GM23338 (cell line): ENCODE results near the gene AKT1S1. TPM values are rescaled to one million over a fixed set of nuclear protein-coding genes. Genes with fewer than 3 reads are reported as not detected.

ENCODE experiments used
- ATAC-seq: fragments of 200-7000 bp; cut with Tn5 transposase; 3 replicates; pipeline ENCODE4 v1.9.1; 2020
- DNase-seq: peaks from one replicate; pipeline ENCODE4 v3.0.0-alpha.2; 2015; ENCODE audit warnings: low spot score
- H2AFZ ChIP-seq: fragments of 200-600 bp; sonication (generic); 2 replicates; pipeline ENCODE4 v1.8.0; 2016; ENCODE audit warnings: antibody characterized with exemption, mild to moderate bottlenecking, moderate library complexity
- H3F3A ChIP-seq: fragments of 200-600 bp; sonication (generic); replicated peaks from 2 replicates; pipeline ENCODE4 v1.8.0; 2017; ENCODE audit warnings: antibody characterized with exemption, mixed run types, low read depth
- H3K27ac ChIP-seq: fragments of 200-600 bp; sonication (generic); 2 replicates; pipeline ENCODE4 v1.6.1; 2016; ENCODE audit warnings: low read depth
- H3K27me3 ChIP-seq: fragments of 200-600 bp; sonication (generic); 2 replicates; pipeline ENCODE4 v1.8.0; 2016; ENCODE audit warnings: mild to moderate bottlenecking, mixed run types, moderate library complexity; ENCODE audit not compliant: insufficient read depth
- H3K36me3 ChIP-seq: fragments of 200-600 bp; sonication (generic); 2 replicates; pipeline ENCODE4 v1.8.0; 2016; ENCODE audit warnings: mild to moderate bottlenecking; ENCODE audit not compliant: insufficient read depth
- H3K4me1 ChIP-seq: fragments of 200-600 bp; sonication (generic); 2 replicates; pipeline ENCODE4 v1.8.0; 2016; ENCODE audit warnings: mild to moderate bottlenecking, moderate library complexity; ENCODE audit not compliant: insufficient read depth
- H3K4me2 ChIP-seq: fragments of 200-600 bp; sonication (generic); 2 replicates; pipeline ENCODE4 v1.7.1; 2017; ENCODE audit warnings: mixed run types
- H3K4me3 ChIP-seq: fragments of 200-600 bp; sonication (generic); 2 replicates; pipeline ENCODE4 v1.6.1; 2016; ENCODE audit warnings: mixed run types
- H3K79me2 ChIP-seq: fragments of 200-600 bp; sonication (generic); replicated peaks from 2 replicates; pipeline ENCODE4 v1.8.0; 2017; ENCODE audit warnings: mild to moderate bottlenecking; ENCODE audit not compliant: insufficient read depth
- H3K9me2 ChIP-seq: fragments of 200-600 bp; sonication (generic); 2 replicates; pipeline ENCODE4 v1.8.0; 2017; ENCODE audit not compliant: insufficient read depth
- H4K20me1 ChIP-seq: fragments of 200-600 bp; sonication (generic); replicated peaks from 2 replicates; pipeline ENCODE4 v1.8.0; 2017; ENCODE audit warnings: mild to moderate bottlenecking; ENCODE audit not compliant: insufficient read depth
- H3K27ac Mint-ChIP-seq: 2 replicates; pipeline ENCODE4 v1.8.0; 2020; ENCODE audit warnings: inconsistent platforms, mild to moderate bottlenecking, moderate library complexity, mixed read lengths
- H3K27me3 Mint-ChIP-seq: 3 replicates; pipeline ENCODE4 v1.8.0; 2022; ENCODE audit warnings: low read depth, mild to moderate bottlenecking, moderate library complexity, mixed read lengths, inconsistent platforms; ENCODE audit not compliant: insufficient read depth, poor library complexity
- H3K36me3 Mint-ChIP-seq: 3 replicates; pipeline ENCODE4 v1.8.0; 2021; ENCODE audit warnings: low read depth, mild to moderate bottlenecking, inconsistent platforms, moderate library complexity, mixed read lengths
- H3K4me1 Mint-ChIP-seq: 3 replicates; pipeline ENCODE4 v1.8.0; 2020; ENCODE audit warnings: mild to moderate bottlenecking, inconsistent platforms, mixed read lengths
- H3K4me3 Mint-ChIP-seq: 3 replicates; pipeline ENCODE4 v1.8.0; 2021; ENCODE audit warnings: moderate library complexity, mild to moderate bottlenecking, inconsistent platforms, mixed read lengths
- H3K9me3 Mint-ChIP-seq: 3 replicates; pipeline ENCODE4 v1.8.0; 2020; ENCODE audit warnings: moderate library complexity, mild to moderate bottlenecking, inconsistent platforms, mixed read lengths
- CTCF ChIP-seq, 2 experiments: fragments of 200-600 bp in 1 of 2; sonication (generic) in 1 of 2; conservative IDR thresholded peaks; 2 replicates each; pipeline versions ENCODE4 v1.5.1 to v1.6.1; 2016 to 2017; ENCODE audit warnings: antibody characterized with exemption in 2 of 2, low read depth in 2 of 2, mild to moderate bottlenecking in 2 of 2, moderate library complexity in 1 of 2
- ETS1 ChIP-seq: IDR thresholded peaks from 2 replicates; pipeline ENCODE4 v1.6.1; 2016; ENCODE audit warnings: antibody characterized with exemption
- EZH2 ChIP-seq: fragments of 200-600 bp; sonication (generic); IDR thresholded peaks from one replicate; pipeline ENCODE4 v1.8.0; 2017; ENCODE audit warnings: antibody characterized with exemption, mild to moderate bottlenecking, low read depth; ENCODE audit not compliant: unreplicated experiment
- EZH2phosphoT487 ChIP-seq: fragments of 200-600 bp; sonication (generic); IDR thresholded peaks from one replicate; pipeline ENCODE4 v1.8.1; 2018; ENCODE audit warnings: antibody characterized with exemption; ENCODE audit not compliant: unreplicated experiment
- JUNB ChIP-seq: IDR thresholded peaks from one replicate; pipeline ENCODE4 v1.6.1; 2016; ENCODE audit warnings: antibody characterized with exemption; ENCODE audit not compliant: unreplicated experiment
- STAT1 ChIP-seq: IDR thresholded peaks from one replicate; pipeline ENCODE4 v1.6.1; 2016; ENCODE audit warnings: antibody characterized with exemption; ENCODE audit not compliant: unreplicated experiment
- ZNF114 ChIP-seq: fragments of 250-450 bp; sonication (Bioruptor Pico); IDR thresholded peaks from 2 replicates; pipeline ENCODE4 v1.5.0; 2020; ENCODE audit warnings: mild to moderate bottlenecking, moderate library complexity
- ZNF462 ChIP-seq: fragments of 250-450 bp; sonication (Bioruptor Pico); IDR thresholded peaks from 2 replicates; pipeline ENCODE4 v1.5.0; 2020; ENCODE audit warnings: mild to moderate bottlenecking, moderate library complexity
- polyA plus RNA-seq: library from polyadenylated mRNA; unstranded; fragments of >200 nt; fragmentation: Nextera tagmentation; extraction: Ambion mirVana; gene quantifications from 2 replicates; pipeline ENCODE4 v1.2.1, GENCODE V29; 2016
- total RNA-seq: library from RNA; depleted of rRNA; stranded (reverse); fragments of >200 nt; shearing (Covaris generic); gene quantifications from 2 replicates; pipeline ENCODE4 v1.2.3, GENCODE V29; 2014

Gene AKT1S1
- total and polyA plus RNA-seq, 2 experiments from 2014 or later, result 21.5 to 28.6 TPM

- Mint-ChIP-seq H3K4me3 (no peak overlapping the region), H3K4me1 (no peaks in the 10 kb centered on the region; the same call in 2 of the 3 replicates), H3K27ac (no peak overlapping the region), H3K36me3 (peaks cover 44% of the 10 kb centered on the region), H3K9me3 (no peaks in the 10 kb centered on the region; the same call in 2 of the 3 replicates), H3K27me3 (peaks cover 9% of the 10 kb centered on the region)
- Histone ChIP-seq H3K27ac (no peak overlapping the region), H3K79me2 (no peaks in the 10 kb centered on the region), H3K4me1 (no peaks in the 10 kb centered on the region), H3K36me3 (no peaks in the 10 kb centered on the region), H3F3A (no peaks in the 10 kb centered on the region), H3K4me2 (no peak overlapping the region), H3K4me3 (no peak overlapping the region), H3K27me3 (no peaks in the 10 kb centered on the region), H3K9me2 (no peaks in the 10 kb centered on the region), H4K20me1 (no peaks in the 10 kb centered on the region), H2AFZ (no peak overlapping the region)
- ATAC-seq, result no peak
- no peak for DNase-seq
- TF ChIP-seq EZH2phosphoT487, result no peak
- TF ChIP-seq EZH2, result no peak
- no peak for TF ChIP-seq ZNF114 (CRISPR knock-in tag)
- no peak for TF ChIP-seq ZNF462 (CRISPR knock-in tag)
- TF ChIP-seq ETS1, result no peak
- TF ChIP-seq STAT1, result no peak
- TF ChIP-seq CTCF (conservative IDR thresholded peaks at IDR 0.05; ENCODE audit: low read depth in 2 of 2), result no peak
- TF ChIP-seq JUNB, result no peak
Measured at GRCh38 chr19:49833599-49833998, 43.6 kb downstream of the AKT1S1 start.
